Stimulated activated CD4-positive, alpha-beta T cell treated with anti-CD3 and anti-CD28 coated beads, Interleukin-2, amount 100 ng/mL, for 4 hours (primary cell): ENCODE results near the gene FAM25A.
"Not testable (repeated sequence)": the region's sequence is repeated elsewhere in the genome, so short reads cannot be mapped to it uniquely, and the experiment has no call there.

Experiments
- DNase-seq: peaks from one replicate; pipeline ENCODE4 v3.0.0-alpha.2; 2020; ENCODE audit warnings: low read depth

The FAM25A gene

GRCh38 chr10:87013528-87013927 lies 6.6 kb upstream of the FAM25A start:
- DNase-seq: not testable (repeated sequence)

GRCh38 chr10:87014986-87015716 lies 4.9 kb upstream of the FAM25A start:
- DNase-seq: not testable (repeated sequence)

DNA sequence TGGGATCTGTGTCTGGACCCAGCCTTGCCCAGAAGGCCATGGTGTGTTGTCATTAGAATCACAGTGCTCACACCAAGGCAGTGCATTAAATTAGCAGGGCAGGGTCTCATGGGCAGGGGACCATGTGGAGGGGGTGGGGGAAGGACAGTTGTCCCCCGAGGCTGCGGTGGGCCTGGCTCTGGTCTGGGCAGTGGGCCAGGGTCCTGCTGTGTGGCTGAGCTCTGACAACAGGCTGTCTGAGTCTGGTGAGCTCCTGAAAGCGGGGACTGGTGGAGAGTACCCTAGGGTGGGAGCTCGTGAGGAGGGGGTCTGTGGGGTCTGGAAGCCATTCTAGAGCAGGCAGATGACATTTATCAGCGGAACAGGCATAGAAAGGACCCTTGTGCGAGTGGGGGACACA lies 2.0 kb upstream of the FAM25A start:
- DNase-seq: not testable (repeated sequence)

GRCh38 chr10:87019066-87019465 lies 1.0 kb upstream of the FAM25A start:
- DNase-seq: not testable (repeated sequence)

- not testable (repeated sequence) for DNase-seq
Measured at GRCh38 chr10:87019504-87019903, 590 bp upstream of the FAM25A start.

GRCh38 chr10:87025285-87025958 lies 5.3 kb downstream of the FAM25A start:
- DNase-seq: peak; percentile 6

GRCh38 chr10:87026747-87027508 lies 6.8 kb downstream of the FAM25A start:
- not testable (repeated sequence) for DNase-seq

- DNase-seq: not testable (repeated sequence)
Measured at GRCh38 chr10:87030419-87030818, 10.3 kb downstream of the FAM25A start.

- DNase-seq: no peak
Measured at GRCh38 chr10:87030912-87031635, 11.0 kb downstream of the FAM25A start.

DNA sequence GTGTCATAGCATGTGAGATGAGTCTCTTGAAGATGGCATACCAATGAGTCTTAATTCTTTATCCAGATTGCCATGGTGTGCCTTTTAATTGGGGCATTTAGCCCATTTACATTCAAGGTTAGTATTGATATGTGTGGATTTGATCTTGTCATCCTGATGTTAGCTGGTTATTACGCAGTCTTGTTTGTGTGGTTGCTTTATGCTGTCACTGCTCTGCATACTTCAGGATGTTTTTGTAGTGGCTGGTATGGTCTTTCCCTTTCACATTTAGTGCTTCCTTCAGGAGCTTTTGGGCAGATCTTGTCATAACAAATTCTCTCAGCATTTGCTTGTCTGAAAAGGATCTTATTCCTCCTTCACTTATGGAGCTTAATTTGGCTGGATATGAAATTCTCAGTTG lies 16.5 kb downstream of the FAM25A start:
- no peak for DNase-seq

DNA sequence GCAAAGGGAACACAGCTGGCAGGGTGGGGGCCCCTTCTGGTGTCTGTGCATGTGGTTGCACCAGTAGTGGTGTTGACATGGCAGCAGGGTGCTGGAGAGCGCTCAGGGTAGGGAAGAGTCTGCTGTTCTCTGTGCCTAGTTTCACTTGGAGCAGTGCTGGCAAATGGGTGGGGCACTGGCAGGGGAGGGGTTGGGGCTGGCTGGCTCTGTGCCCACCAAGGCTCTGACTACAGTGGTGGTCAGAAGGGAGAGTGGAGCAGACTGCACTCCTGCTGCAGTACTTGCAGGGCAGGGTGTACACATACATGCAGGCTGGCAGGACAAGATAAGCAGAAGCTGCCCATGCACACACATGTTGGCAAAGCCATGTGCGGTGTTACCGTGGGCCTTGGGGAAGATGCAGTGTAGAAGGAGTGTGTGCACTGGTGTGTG lies 18.2 kb downstream of the FAM25A start:
- DNase-seq: no peak

GRCh38 chr10:87038786-87039185 lies 18.7 kb downstream of the FAM25A start:
- no peak for DNase-seq

- DNase-seq: not testable (repeated sequence)
Measured at GRCh38 chr10:87043579-87043978, 23.5 kb downstream of the FAM25A start.

- DNase-seq: no peak
Measured at GRCh38 chr10:87045434-87045938, 25.4 kb downstream of the FAM25A start.

DNA sequence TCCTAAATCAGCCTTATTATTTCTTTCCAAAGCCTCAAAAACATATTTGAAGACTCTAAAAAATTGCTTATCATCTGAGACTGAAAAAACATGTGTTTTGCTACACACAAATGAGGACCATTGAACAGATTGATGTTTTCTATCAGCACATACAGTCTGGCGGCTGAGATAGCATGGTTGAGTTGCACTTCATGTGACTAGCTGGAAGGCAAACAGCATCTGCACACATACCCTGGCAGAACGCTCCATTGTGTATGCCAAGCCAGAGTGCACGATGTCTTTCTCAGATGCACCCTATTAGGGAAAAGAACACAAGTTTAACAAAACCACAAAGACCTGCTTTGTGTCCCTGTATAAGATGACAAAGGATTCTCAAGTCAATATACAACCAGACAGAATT lies 33.0 kb downstream of the FAM25A start:
- no peak for DNase-seq

DNA sequence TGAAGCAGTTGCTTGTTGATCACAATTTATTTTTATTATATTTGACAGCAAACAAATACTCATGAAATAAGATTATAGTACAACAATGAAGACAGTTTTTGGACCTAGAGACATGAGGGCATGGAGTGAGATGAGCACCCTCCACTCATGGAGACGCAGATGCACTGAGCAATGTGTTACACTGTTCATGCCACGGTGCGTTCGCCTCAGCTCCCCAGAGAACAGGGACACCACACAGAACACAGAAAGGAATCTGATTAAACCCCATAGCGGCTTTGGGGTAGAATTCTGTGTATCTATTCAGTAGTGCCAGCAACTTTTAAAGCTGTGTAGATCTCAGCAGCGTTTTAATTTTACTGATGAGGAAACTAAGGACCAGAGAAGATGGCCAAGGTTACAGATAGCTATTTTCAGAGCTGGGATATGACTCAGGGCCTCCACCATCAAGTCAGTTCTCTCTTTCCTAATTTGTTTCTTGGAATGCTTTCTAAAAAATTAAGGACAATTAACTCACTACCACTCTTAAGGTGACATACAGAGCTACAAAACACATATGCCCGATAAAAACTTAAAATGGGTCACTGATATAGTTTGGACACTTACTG lies 33.6 kb downstream of the FAM25A start:
- no peak for DNase-seq

- no peak for DNase-seq
Measured at GRCh38 chr10:87054373-87055295, 34.5 kb downstream of the FAM25A start.

DNA sequence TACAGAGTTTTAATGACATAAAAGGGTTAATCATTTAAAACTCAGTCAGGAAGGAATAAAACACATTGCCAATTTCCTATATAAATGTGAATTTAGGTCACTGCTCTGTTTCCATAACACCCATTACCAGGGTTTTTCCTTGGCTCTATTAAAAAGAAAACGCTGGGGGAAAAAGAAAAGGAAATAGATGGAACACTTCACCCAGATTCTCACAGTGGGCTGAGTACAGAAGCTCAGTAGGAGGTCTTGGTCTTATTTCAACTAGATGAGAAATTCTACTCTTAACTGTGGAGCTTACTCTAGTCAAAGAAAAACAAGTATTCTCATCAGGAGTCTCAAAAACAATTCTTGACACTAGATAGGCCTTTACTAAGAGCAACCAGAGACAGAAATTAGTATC lies 38.1 kb downstream of the FAM25A start:
- no peak for DNase-seq

- no peak for DNase-seq
Measured at GRCh38 chr10:87059401-87059800, 39.3 kb downstream of the FAM25A start.

DNA sequence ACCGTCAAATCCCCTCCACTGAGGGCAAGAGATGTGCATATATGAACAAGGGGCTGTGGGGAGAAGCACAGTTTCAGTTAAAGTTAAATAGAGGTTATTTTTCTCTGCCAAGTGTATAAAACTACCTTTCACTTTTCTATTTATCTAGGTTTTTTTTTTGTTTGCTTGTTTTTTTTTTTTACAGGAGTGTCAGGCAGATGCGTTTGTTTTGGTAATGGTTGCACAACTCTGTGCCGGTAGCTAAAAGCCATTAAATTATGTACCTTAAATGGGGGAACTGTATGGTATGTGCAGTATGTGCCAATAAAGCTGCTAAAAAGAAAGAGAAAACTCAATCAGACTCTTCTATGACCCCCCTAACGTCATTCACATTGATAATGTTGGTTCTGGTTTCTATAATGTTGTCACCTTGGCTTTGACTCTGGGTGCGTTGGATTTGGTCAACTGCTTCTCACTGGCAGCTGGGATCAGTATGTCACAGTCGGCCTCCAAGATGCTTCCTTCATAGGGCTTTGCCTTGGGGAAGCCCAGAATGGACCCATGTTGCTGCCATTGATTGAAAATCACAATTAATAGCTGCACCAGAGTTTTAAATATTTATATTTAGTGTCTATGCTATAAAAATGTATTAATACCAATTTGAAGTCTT lies 40.3 kb downstream of the FAM25A start:
- no peak for DNase-seq
